ENCODE data around the gene CYTH3. TPM values are rescaled to one million over a fixed set of nuclear protein-coding genes. Genes with fewer than 3 reads are reported as not detected.

The CYTH3 gene
- total and polyA plus RNA-seq, 2 of the 13 experiments (the other 11 are each of a cell fraction or from before 2014, with no cell fraction given), result 3.1 to 3.8 TPM

GRCh38 chr7:6238309-6238925 lies 34.0 kb downstream of the CYTH3 start (continued):
- TF ChIP-seq ZBTB44 (CRISPR knock-in tag; IDR thresholded peaks at IDR 0.05) (no peak), U2AF1 (optimal IDR thresholded peaks at IDR 0.05; ENCODE audit: low read depth, low read length) (no peak), ZNF772 (CRISPR knock-in tag; IDR thresholded peaks at IDR 0.05) (no peak), NONO (IDR thresholded peaks at IDR 0.05) (no peak), NONO (CRISPR knock-in tag; conservative IDR thresholded peaks at IDR 0.05) (no peak), ZMYM4 (CRISPR knock-in tag; IDR thresholded peaks at IDR 0.05) (no peak; the same call in 1 of the 2 replicates), ZNF235 (CRISPR knock-in tag; IDR thresholded peaks at IDR 0.05; ENCODE audit: borderline replicate concordance) (no peak), ZBTB2 (CRISPR knock-in tag; IDR thresholded peaks at IDR 0.05; ENCODE audit: low read depth) (no peak), ZNF737 (CRISPR knock-in tag; IDR thresholded peaks at IDR 0.05; ENCODE audit: borderline replicate concordance) (no peak), ZNF136 (CRISPR knock-in tag; IDR thresholded peaks at IDR 0.05; ENCODE audit: low read depth) (no peak), BCL3 (CRISPR knock-in tag; IDR thresholded peaks at IDR 0.05) (no peak), GATA4 (IDR thresholded peaks at IDR 0.05; ENCODE audit: borderline replicate concordance, low read depth) (no peak), HNF4G (IDR thresholded peaks at IDR 0.05; ENCODE audit: borderline replicate concordance, low read depth, low read length) (no peak), HNF4G (CRISPR knock-in tag; IDR thresholded peaks at IDR 0.05; ENCODE audit: borderline replicate concordance, low read depth) (no peak), ZFX (CRISPR knock-in tag; IDR thresholded peaks at IDR 0.05; ENCODE audit: low read depth) (no peak), JUNB (CRISPR knock-in tag; IDR thresholded peaks at IDR 0.05; ENCODE audit: borderline replicate concordance) (peak; percentile 31; the same call in 1 of the 2 replicates), PAXIP1 (CRISPR knock-in tag; conservative IDR thresholded peaks at IDR 0.05) (no peak), CENPBD1 (CRISPR knock-in tag; IDR thresholded peaks at IDR 0.05; ENCODE audit: borderline replicate concordance, low read depth) (no peak), ZNF335 (CRISPR knock-in tag; IDR thresholded peaks at IDR 0.05) (no peak), RARG (CRISPR knock-in tag; IDR thresholded peaks at IDR 0.05; ENCODE audit: low read depth) (no peak), RFXANK (CRISPR knock-in tag; IDR thresholded peaks at IDR 0.05) (no peak), RBFOX2 (IDR thresholded peaks at IDR 0.05; ENCODE audit: low read depth, low read length) (no peak), FOXK1 (CRISPR knock-in tag; IDR thresholded peaks at IDR 0.05; ENCODE audit: borderline replicate concordance, low read depth) (no peak)
